ENCODE results near the gene ILDR2.

DNA sequence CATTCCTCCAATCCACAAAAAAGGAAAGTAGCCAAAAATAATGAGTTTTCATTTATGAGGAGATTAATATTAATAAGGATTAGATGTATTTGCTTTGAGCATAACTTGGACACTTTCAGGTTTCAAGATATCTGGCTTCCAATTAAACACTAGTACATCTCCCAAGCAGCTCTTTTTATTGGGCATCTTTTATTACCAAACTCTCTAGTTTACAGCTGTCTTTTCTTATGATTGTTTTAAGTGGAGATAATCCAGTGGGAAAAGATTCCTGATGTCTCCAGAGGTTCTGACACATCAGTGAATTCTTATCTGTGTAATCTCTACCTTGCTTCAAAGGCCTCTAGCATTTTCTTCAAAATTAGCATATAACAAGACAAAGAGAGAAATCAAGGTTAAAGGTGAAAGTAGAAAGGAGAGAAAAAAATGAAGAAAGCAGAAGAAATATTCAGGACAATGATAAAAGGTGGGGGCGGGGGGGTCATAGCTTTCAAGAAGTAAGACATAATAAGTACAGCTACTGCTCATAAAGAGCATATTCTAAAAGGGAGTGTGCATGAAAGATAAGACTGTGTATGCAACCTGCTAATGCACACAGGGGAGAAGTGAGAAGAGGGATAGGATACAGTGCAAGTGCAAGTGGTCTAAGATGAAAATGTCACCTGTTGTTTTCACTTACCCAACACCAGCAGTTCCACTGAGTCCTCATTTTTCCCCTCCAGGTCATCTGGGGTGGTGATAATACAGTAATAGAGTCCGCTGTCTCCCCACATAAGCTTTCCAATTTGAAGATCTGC is 19.1 kb downstream of the ILDR2 start:
- TF ChIP-seq CTCF (IDR thresholded peaks at IDR 0.05), result no peak
- TF ChIP-seq, protein P1, sequence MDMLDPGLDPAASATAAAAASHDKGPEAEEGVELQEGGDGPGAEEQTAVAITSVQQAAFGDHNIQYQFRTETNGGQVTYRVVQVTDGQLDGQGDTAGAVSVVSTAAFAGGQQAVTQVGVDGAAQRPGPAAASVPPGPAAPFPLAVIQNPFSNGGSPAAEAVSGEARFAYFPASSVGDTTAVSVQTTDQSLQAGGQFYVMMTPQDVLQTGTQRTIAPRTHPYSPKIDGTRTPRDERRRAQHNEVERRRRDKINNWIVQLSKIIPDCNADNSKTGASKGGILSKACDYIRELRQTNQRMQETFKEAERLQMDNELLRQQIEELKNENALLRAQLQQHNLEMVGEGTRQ (IDR thresholded peaks at IDR 0.05; ENCODE audit: borderline replicate concordance, low read depth, low read length), result no peak
- TF ChIP-seq MEF2A (IDR thresholded peaks at IDR 0.05; ENCODE audit: borderline replicate concordance, low read depth), result no peak
- no peak for TF ChIP-seq NRF1 (IDR thresholded peaks at IDR 0.05; ENCODE audit: low read depth, low read length)
- no peak for TF ChIP-seq EZH2phosphoT487 (IDR thresholded peaks at IDR 0.05; ENCODE audit: borderline replicate concordance, low read depth)
- TF ChIP-seq JUND (IDR thresholded peaks at IDR 0.05), result no peak
- no peak for TF ChIP-seq ZBTB33 (IDR thresholded peaks at IDR 0.05; ENCODE audit: borderline replicate concordance, low read depth)
- TF ChIP-seq GABPA (IDR thresholded peaks at IDR 0.05; ENCODE audit: low read depth), result no peak
- no peak for TF ChIP-seq ELF1 (IDR thresholded peaks at IDR 0.05)
- TF ChIP-seq POLR2AphosphoS5 (IDR thresholded peaks at IDR 0.05; ENCODE audit: low read depth, low read length), result no peak
- TF ChIP-seq EP300 (IDR thresholded peaks at IDR 0.05; ENCODE audit: borderline replicate concordance in 1 of 2, low read depth in 1 of 2, low read length in 1 of 2), result no peak
- no peak for TF ChIP-seq GATA2 (CRISPR knock-in tag; IDR thresholded peaks at IDR 0.05)
